ENCODE results near the gene ARSI.

- TF ChIP-seq CTCF (IDR thresholded peaks at IDR 0.05) (no peak), POLR2AphosphoS5 (IDR thresholded peaks at IDR 0.05) (no peak)
Measured at GRCh38 chr5:150296496-150296895, 6.2 kb downstream of the ARSI start.

All from upper lobe of left lung (tissue), 4 donors.